HG02571 (cell line): Measurements from ENCODE around the gene CDC42EP1.
"Not testable (repeated sequence)": the region's sequence is repeated elsewhere in the genome, so short reads cannot be mapped to it uniquely, and the experiment has no call there.

Experiments
- ATAC-seq: cut with Tn5 transposase; IDR thresholded peaks from one replicate; pipeline ENCODE4 v1.9.1; 2021; ENCODE audit warnings: mild to moderate bottlenecking, moderate library complexity; ENCODE audit not compliant: unreplicated experiment

Gene CDC42EP1

GRCh38 chr22:37609240-37610152 is 49.2 kb downstream of the CDC42EP1 start:
- ATAC-seq, result no peak

GRCh38 chr22:37610153-37610475 is 49.8 kb downstream of the CDC42EP1 start:
- ATAC-seq, result not testable (repeated sequence)

DNA sequence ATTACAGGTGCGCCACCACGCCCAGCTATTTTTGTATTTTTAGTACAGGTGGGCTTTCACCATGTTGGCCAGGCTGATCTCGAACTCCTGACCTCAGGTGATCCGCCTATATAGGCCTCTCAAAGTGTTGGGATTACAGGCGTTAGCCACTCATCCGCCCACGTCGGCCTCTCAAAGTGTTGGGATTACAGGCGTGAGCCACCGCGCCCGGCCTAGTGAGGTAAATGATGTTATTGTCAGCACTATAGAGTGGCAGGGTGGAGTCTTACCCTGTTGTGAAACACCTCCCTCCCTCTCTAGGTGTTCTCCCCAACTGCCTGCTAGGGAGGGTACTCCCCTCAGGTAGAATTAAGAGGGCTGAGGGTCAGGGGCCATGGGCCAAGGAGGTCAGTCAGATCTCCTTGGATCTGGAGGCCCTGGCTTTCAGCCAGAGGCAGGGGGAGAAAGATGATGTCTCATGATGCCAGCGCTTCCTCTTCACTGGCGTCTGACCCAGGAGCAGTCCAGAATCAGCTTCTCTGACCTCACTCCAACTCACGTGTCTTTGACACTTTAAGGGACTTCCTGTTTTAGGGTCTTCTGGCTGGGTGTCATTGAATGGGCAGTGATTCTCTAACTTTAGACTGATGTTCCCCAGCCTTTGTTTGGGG is 50.3 kb downstream of the CDC42EP1 start:
- ATAC-seq, result no peak

DNA sequence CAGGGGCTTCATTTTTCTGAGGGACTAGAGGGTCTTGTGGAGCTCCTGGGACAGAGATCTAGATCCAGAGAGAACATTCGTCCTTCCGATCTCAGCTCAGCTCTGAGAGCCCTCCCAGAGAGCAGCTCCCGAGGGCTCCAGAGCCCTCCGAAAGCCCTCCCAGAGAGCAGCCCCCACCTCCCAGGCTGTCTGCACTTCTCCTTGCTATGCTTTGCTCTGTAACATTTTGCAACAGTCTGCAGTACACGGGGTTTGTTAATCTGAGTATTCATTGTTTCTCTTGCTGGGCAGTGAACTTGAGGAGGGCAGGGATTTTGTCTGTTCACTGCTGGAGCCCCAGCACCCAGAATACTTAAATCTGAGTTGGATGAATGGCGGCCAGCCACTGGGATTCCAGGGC is 50.9 kb downstream of the CDC42EP1 start:
- ATAC-seq, result no peak

- no peak for ATAC-seq
Observed at GRCh38 chr22:37616201-37617083, 56.2 kb downstream of the CDC42EP1 start.

GRCh38 chr22:37617431-37617830 is 57.2 kb downstream of the CDC42EP1 start:
- ATAC-seq, result no peak

GRCh38 chr22:37618072-37618656 is 57.9 kb downstream of the CDC42EP1 start:
- ATAC-seq, result no peak

GRCh38 chr22:37618674-37619073 is 58.4 kb downstream of the CDC42EP1 start:
- ATAC-seq, result no peak
